Choroid plexus epithelial cell (primary cell): ENCODE data around the gene P2RX6.
"Not testable (repeated sequence)": the region's sequence is repeated elsewhere in the genome, so short reads cannot be mapped to it uniquely, and the experiment has no call there.

Experiments used
- DNase-seq: peaks from one replicate; pipeline ENCODE4 v3.0.0-alpha.2; 2010; ENCODE audit warnings: low read depth
- H3K4me3 ChIP-seq: 2 replicates; pipeline ENCODE4 v1.5.1; 2011; ENCODE audit warnings: low read depth, mild to moderate bottlenecking, control low read depth, low read length, moderate library complexity
- CTCF ChIP-seq: conservative IDR thresholded peaks from 2 replicates; pipeline ENCODE4 v1.5.1; 2011; ENCODE audit warnings: low read depth, mild to moderate bottlenecking, control low read depth, inconsistent platforms, low read length, moderate library complexity

The P2RX6 gene

GRCh38 chr22:21055880-21056319 is 40.9 kb downstream of the P2RX6 start:
- no peak for DNase-seq
- no peak overlapping the region for H3K4me3 ChIP-seq
- TF ChIP-seq CTCF: no peak

GRCh38 chr22:21060363-21060762 is 45.4 kb downstream of the P2RX6 start:
- DNase-seq, H3K4me3 ChIP-seq: not testable (repeated sequence)

- DNase-seq, H3K4me3 ChIP-seq: not testable (repeated sequence)
Observed at GRCh38 chr22:21061660-21062321, 46.8 kb downstream of the P2RX6 start.

GRCh38 chr22:21064425-21064824 is 49.5 kb downstream of the P2RX6 start:
- not testable (repeated sequence) for H3K4me3 ChIP-seq, DNase-seq

GRCh38 chr22:21064917-21065864 is 50.2 kb downstream of the P2RX6 start:
- no peak for TF ChIP-seq CTCF

GRCh38 chr22:21067075-21067900 is 52.3 kb downstream of the P2RX6 start:
- H3K4me3 ChIP-seq: no peak overlapping the region
- DNase-seq: no peak
- TF ChIP-seq CTCF: no peak

More at GRCh38 chr22:21064917-21065864, 50.2 kb downstream of the P2RX6 start:
- no peak for DNase-seq
- no peak overlapping the region for H3K4me3 ChIP-seq

- no peak overlapping the region for H3K4me3 ChIP-seq
- no peak for DNase-seq
- no peak for TF ChIP-seq CTCF
Observed at GRCh38 chr22:21067901-21068680, 53.1 kb downstream of the P2RX6 start.
